Sigmoid colon (tissue), 7 donors: Measurements from ENCODE around the gene IGDCC3. TPM values are rescaled to one million over a fixed set of nuclear protein-coding genes. Genes with fewer than 3 reads are reported as not detected.

Source experiments
- DNase-seq: peaks from one replicate; pipeline ENCODE4 v3.0.0-alpha.2; 2019
- H3K27ac ChIP-seq, 4 donors: fragments of 200-600 bp; sonication (generic); one replicate each; pipeline ENCODE4 v1.5.1; 2016 to 2019; ENCODE audit warnings: mild to moderate bottlenecking in 1 of 4
- H3K27me3 ChIP-seq, 3 donors: fragments of 200-600 bp; sonication (generic); one replicate each; pipeline ENCODE4 v1.5.1; 2019; ENCODE audit warnings: mild to moderate bottlenecking in 1 of 3
- H3K36me3 ChIP-seq, 4 donors: fragments of 200-600 bp; sonication (generic); one replicate each; pipeline ENCODE4 v1.5.1; 2016 to 2019
- H3K4me1 ChIP-seq, 4 donors: fragments of 200-600 bp; sonication (generic); one replicate each; pipeline ENCODE4 v1.5.1; 2017 to 2019
- H3K4me3 ChIP-seq, 4 donors: fragments of 200-600 bp; sonication (generic); one replicate each; pipeline ENCODE4 v1.5.1; 2017 to 2019; ENCODE audit warnings: mild to moderate bottlenecking in 2 of 4, moderate library complexity in 1 of 4
- H3K9me3 ChIP-seq, 4 donors: fragments of 200-600 bp in 3 of 4; sonication (generic) in 3 of 4; one replicate each; pipeline versions ENCODE4 v1.5.1 to v1.6.1; 2013 to 2019
- CTCF ChIP-seq, 4 experiments: fragments of 450-650 bp in 3 of 4; fragments of 200-600 bp in 1 of 4; IDR thresholded peaks; one replicate each; pipeline ENCODE4 v1.5.1; 2016 to 2019; ENCODE audit warnings: antibody characterized with exemption in 4 of 4, mild to moderate bottlenecking in 3 of 4, moderate library complexity in 2 of 4
- EP300 ChIP-seq, 4 donors: sonication (generic); formaldehyde crosslinking; IDR thresholded peaks; one replicate each; pipeline ENCODE4 v1.6.1; 2017; ENCODE audit warnings: antibody characterized with exemption in 4 of 4
- POLR2A ChIP-seq, 2 donors: fragments of 450-650 bp; IDR thresholded peaks; one replicate each; pipeline ENCODE4 v1.6.1; 2016; ENCODE audit warnings: antibody characterized with exemption in 2 of 2, mild to moderate bottlenecking in 2 of 2, moderate library complexity in 2 of 2
- POLR2AphosphoS5 ChIP-seq, 4 donors: sonication (generic); formaldehyde crosslinking; IDR thresholded peaks; one replicate each; pipeline ENCODE4 v1.6.1; 2017; ENCODE audit warnings: antibody characterized with exemption in 4 of 4
- WGBS, 2 donors: extraction: QIAGEN DNeasy Blood & Tissue Kit; methylation state at CpG; one replicate each; pipeline ENCODE4 v1.1.7; 2013; 5-methylcytosine and 5-hydroxymethylcytosine counted together
- intact Hi-C: fragments of 100-400 bp; cut with DNase I; formaldehyde crosslinking; loops from one replicate; pipeline ENCODE4 v1.15.1; 2023
- polyA plus RNA-seq, 3 donors: library from polyadenylated mRNA; stranded (reverse); fragments of 200-250 nt; gene quantifications; one replicate each; pipeline ENCODE4 v1.2.3, GENCODE V29; 2013
- total RNA-seq, 4 donors: library from RNA; depleted of rRNA; stranded (reverse); fragments of >200 nt; gene quantifications; one replicate each; pipeline ENCODE4 v1.1.0, GENCODE V29; 2016
- donor health status: healthy with polysubstance abuse.
- donor health status: Bipolar disorder and iron deficiency.
- donor health status: healthy.

Gene IGDCC3
- total and polyA plus RNA-seq, 7 donors: under 0.01 to 0.55 (median 0.12) TPM; not detected in 2

- Histone ChIP-seq H3K4me1 (peaks cover 0 to 19% (median 17%) of the 10 kb centered on the region in 4 donors), H3K36me3 (no peaks in the 10 kb centered on the region), H3K4me3 (peak overlapping the region in 3 of 4 donors; percentile 21 to 41 (median 34)), H3K9me3 (no peaks in the 10 kb centered on the region), H3K27me3 (peaks cover 0 to 5% (median 0%) of the 10 kb centered on the region in 3 donors), H3K27ac (peak overlapping the region; percentile 39 to 52 (median 41))
- TF ChIP-seq CTCF (IDR thresholded peaks at IDR 0.05): peak; percentile 83 to 86 (median 84)
- TF ChIP-seq POLR2A (IDR thresholded peaks at IDR 0.05): no peak
- no peak for TF ChIP-seq EP300 (IDR thresholded peaks at IDR 0.05)
- peak; percentile 92 for DNase-seq
- 13 to 15% methylated on average over 43 of the region's 43 CpGs for WGBS, 2 donors
- intact Hi-C loops: loop anchor here (1.0 to 10.0 kb wide), 2 partner anchors 66 to 190 kb away; no protein-coding TSS in a partner anchor
These were observed 7.4 kb upstream of the IGDCC3 start for GRCh38 chr15:65384895-65385869.

GRCh38 chr15:65384505-65384894, 6.7 kb upstream of the IGDCC3 start:
- no peak for DNase-seq
- no peak overlapping the region for H3K4me3 ChIP-seq
- TF ChIP-seq EP300 (IDR thresholded peaks at IDR 0.05) (no peak), POLR2AphosphoS5 (IDR thresholded peaks at IDR 0.05) (no peak), CTCF (IDR thresholded peaks at IDR 0.05) (no peak), POLR2A (IDR thresholded peaks at IDR 0.05) (no peak)
- intact Hi-C loops: loop anchor here (10.0 kb wide), 1 partner anchor 190 kb away; no protein-coding TSS in a partner anchor
- 42 to 50% methylated on average over 4 of the region's 4 CpGs for WGBS, 2 donors
- no peak overlapping the region for H3K27ac ChIP-seq
- peaks cover 0 to 19% (median 17%) of the 10 kb centered on the region in 4 donors for H3K4me1 ChIP-seq
- H3K9me3 ChIP-seq: no peaks in the 10 kb centered on the region
- peaks cover 0 to 12% (median 0%) of the 10 kb centered on the region in 3 donors for H3K27me3 ChIP-seq
- H3K36me3 ChIP-seq: no peaks in the 10 kb centered on the region

GRCh38 chr15:65383991-65384390, 6.2 kb upstream of the IGDCC3 start:
- no peak for DNase-seq
- 89 to 90% methylated on average over 6 of the region's 6 CpGs for WGBS, 2 donors
- TF ChIP-seq CTCF (IDR thresholded peaks at IDR 0.05) (no peak), POLR2AphosphoS5 (IDR thresholded peaks at IDR 0.05) (no peak), EP300 (IDR thresholded peaks at IDR 0.05) (no peak), POLR2A (IDR thresholded peaks at IDR 0.05) (no peak)

GRCh38 chr15:65383456-65383855, 5.7 kb upstream of the IGDCC3 start:
- WGBS, 2 donors: 89 to 91% methylated on average over 5 of the region's 5 CpGs

More at GRCh38 chr15:65383991-65384390, 6.2 kb upstream of the IGDCC3 start:
- no peak overlapping the region for H3K27ac ChIP-seq
- intact Hi-C loops: loop anchor here (10.0 kb wide), 1 partner anchor 189 kb away; no protein-coding TSS in a partner anchor
- peaks cover 0 to 17% (median 0%) of the 10 kb centered on the region in 3 donors for H3K27me3 ChIP-seq
- H3K4me1 ChIP-seq: peaks cover 0 to 19% (median 17%) of the 10 kb centered on the region in 4 donors
- H3K36me3 ChIP-seq: no peaks in the 10 kb centered on the region
- H3K9me3 ChIP-seq: no peaks in the 10 kb centered on the region
- no peak overlapping the region for H3K4me3 ChIP-seq

More at GRCh38 chr15:65383456-65383855, 5.7 kb upstream of the IGDCC3 start:
- TF ChIP-seq POLR2AphosphoS5 (IDR thresholded peaks at IDR 0.05) (no peak), EP300 (IDR thresholded peaks at IDR 0.05) (no peak), CTCF (IDR thresholded peaks at IDR 0.05) (no peak), POLR2A (IDR thresholded peaks at IDR 0.05) (no peak)
- Histone ChIP-seq H3K36me3 (no peaks in the 10 kb centered on the region), H3K27me3 (peaks cover 0 to 23% (median 3%) of the 10 kb centered on the region in 3 donors), H3K4me1 (peaks cover 0 to 21% (median 18%) of the 10 kb centered on the region in 4 donors), H3K27ac (no peak overlapping the region), H3K4me3 (no peak overlapping the region), H3K9me3 (no peaks in the 10 kb centered on the region)
- DNase-seq: no peak
- intact Hi-C loops: loop anchor here (10.0 kb wide), 1 partner anchor 189 kb away; no protein-coding TSS in a partner anchor
